Ramos (cell line): ENCODE results near the gene NPIPA3.
"Not testable (repeated sequence)": the region's sequence is repeated elsewhere in the genome, so short reads cannot be mapped to it uniquely, and the experiment has no call there.

Source experiments
- in situ Hi-C: fragments of 300-500 bp; cut with MboI; formaldehyde crosslinking; loops from one replicate; pipeline ENCODE4 v1.14.3; 2022; ENCODE audit warnings: low sequenced_read_pairs; ENCODE audit not compliant: unreplicated experiment

NPIPA3 gene

DNA sequence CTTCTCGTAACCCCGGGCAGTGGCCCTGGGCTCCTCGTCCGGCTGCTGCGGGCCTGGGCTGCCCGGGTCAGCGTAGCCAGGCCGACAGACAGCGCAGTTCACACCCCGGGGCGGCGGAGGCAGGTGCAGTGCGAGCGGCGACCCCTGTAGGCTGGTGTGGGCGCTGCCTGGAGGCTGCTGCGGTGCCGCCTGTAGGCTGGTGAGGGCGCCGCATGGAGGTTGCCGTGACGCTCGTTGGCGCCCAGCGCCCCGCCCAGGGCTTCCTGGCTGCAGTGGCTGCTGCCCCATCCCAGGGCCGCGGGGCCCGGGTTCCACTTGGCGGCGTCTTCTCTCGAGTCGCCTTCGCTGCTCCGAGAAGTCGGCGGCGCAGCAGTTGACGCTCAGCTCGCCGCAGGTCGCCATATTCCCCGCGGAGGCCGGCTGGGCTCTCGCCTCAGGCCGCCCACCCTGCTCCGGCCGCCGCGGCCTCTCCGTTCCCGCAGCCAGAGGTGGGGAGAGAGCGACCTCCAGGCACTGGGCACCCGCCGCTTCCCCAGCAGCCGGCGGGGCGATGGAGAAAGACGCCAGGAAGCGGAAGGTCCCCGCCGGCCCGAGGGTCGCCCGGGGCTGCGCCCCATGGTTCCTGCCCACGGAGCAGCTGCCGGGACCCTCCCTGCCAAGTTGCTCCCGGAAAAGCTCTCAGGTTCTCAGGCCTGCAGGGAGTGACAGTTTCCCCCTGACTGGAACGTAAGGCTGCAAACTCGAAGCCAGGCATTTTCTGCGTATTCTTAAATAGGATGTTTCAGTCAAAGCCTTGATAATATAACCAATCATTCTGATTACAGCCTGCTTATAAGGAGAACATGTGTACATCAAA is at the start of gene NPIPA3:
Gene NPIPA3 (plus strand): TSS at position 256 of the 856 bp plus-strand sequence. CDS start 5,533 bp downstream, outside the sequence.
- in situ Hi-C loops: not testable (repeated sequence)

- in situ Hi-C loops: no loop called here
These were observed 45.1 kb upstream of the NPIPA3 start for GRCh38 chr16:14658063-14658462.

- in situ Hi-C loops: no loop called here
These were observed 35.6 kb upstream of the NPIPA3 start for GRCh38 chr16:14667347-14668266.

GRCh38 chr16:14668556-14669223 is 34.5 kb upstream of the NPIPA3 start:
- in situ Hi-C loops: no loop called here

GRCh38 chr16:14669776-14670175 is 33.4 kb upstream of the NPIPA3 start:
- in situ Hi-C loops: no loop called here

DNA sequence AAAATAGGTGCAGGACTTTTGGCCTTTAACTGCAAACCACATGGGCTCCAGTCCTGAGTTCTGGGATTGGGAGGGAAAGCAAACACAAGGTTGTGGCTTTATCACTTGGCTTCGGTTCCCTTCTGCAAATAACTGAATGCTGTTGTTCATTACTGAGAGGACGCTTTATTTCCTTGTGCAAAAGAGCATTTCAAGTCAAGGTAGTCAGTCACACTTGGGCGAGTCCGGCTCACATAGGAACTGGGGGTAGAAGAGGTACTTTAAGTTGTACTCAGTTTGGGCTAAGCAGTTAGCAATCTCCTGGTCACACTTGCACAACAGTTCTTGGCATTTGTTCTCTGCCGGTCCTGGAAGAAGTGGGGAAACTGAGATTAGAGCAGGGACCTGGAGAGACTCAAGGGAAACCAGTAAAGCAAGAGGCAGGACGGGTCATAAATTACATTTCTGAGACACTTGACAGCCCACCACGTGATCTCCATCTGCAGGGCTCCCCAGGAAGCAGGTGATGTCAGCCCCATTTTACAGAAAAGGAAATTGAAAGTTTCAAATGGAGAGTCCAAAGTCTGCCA is 30.7 kb upstream of the NPIPA3 start:
- in situ Hi-C loops: no loop called here

- in situ Hi-C loops: no loop called here
These were observed 26.6 kb upstream of the NPIPA3 start for GRCh38 chr16:14676633-14677032.

GRCh38 chr16:14677627-14678026 is 25.6 kb upstream of the NPIPA3 start:
- in situ Hi-C loops: no loop called here

DNA sequence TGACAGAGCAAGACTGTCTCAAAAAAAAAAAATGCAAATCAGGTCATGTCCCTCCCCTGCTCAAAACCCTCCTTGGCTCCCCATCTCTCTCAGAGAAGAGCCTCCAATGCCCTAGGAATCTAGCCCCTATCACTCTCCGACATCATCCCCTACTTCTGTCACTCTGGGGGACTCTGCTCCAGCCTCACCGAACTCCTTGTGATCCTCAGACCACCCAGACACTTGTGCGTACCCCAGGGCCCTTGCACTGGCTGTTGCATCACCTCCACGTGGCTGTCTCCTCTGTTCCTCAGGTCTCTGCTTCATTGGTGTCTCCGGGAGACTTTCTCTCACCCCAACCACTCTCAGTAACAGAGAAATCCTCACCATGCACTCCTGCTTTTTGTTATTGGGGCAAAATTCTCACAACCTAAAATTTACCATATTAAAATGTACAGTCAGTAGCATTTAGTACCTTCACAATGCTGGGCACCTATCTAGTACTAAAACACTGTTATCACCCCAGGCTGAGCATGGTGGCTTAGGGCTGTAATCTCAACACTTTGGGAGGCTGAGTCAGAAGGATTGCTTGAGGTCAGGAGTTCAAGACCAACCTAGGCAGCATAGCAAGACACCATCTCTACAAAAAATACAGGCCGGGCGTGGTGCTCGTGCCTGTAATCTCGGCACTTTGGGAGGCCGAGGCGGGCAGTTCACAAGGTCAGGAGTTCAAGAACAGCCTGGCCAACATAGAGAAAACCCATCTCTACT is 24.3 kb upstream of the NPIPA3 start:
- in situ Hi-C loops: no loop called here

DNA sequence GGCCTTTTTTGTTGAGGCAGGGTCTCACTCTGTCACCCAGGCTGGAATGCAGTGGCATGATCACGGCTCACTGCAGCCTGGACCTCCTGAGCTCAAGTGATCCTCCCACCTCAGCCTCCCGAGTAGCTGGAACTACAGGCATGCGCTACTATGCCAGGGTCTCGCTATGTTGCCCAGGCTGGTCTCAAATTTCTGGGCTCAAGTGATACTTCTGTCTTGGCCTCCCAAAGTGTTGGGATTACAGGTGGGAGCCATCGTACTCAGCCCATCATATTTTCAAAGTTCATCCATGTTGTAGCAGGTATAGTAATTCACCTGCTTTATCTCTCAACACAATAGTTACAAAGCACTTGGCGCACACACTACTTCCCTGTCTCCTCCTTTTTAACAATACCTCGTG is 22.8 kb upstream of the NPIPA3 start:
- in situ Hi-C loops: not testable (repeated sequence)

DNA sequence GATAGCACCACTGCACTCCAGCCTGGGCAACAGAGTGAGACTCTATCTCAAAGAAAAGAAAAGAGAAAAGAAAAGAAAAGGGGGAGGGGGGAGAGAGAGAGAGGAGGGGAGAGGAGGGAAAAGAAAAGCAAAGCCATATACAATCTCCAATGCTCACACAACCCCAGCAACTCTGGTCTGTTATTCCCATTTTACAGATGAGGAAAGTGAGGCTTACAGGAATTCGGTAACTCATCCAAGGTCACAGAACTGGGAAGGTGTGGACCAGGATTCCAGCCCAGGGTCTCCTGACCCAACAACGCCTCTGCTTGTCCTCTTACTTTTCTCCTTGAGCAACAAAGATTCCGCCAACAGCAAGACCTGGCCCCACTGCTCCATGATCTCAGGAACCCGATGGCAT is 22.1 kb upstream of the NPIPA3 start:
- in situ Hi-C loops: no loop called here

DNA sequence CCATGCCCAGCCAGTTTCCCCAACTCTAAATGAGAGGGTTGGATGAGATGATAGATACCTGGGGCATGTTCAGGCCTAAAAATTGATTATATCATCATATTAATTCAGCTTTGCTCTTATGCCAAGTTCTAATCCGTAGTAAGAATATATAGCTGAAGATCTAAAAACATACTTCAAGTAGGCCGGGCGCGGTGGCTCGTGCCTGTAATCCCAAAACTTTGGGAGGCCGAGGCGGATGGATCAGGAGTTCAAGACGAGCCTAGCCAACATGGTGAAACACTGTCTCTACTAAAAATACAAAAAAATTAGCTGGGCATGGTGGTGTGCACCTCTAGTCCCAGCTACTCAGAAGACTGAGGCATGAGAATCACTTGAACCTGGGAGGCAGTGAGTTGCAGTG is 21.1 kb upstream of the NPIPA3 start:
- in situ Hi-C loops: no loop called here

GRCh38 chr16:14685870-14686793 is 17.1 kb upstream of the NPIPA3 start:
- in situ Hi-C loops: not testable (repeated sequence)

DNA sequence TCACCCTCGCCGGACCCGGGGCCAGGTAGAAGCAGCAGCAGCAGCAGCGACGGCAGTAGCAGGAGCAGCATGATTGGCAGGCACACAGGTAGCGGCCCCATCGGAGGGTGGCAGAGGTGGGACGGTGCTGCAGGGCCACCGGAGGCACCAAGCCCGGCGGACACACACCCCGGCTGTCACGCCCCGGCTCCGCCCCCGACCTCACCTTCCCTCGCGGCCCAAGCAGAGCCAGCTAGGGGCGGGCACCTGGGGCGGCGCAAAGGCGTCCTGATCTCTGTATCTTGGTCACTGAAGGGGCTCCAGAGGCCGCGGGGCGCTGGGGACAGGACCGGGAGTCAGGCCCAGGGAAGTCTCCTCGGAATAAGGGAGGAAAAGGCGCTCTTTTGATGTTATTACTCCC is 9.1 kb upstream of the NPIPA3 start, which contains the start of gene PLA2G10:
Gene PLA2G10 (minus strand): TSS at position 180 of the 400 bp plus-strand sequence. CDS start 79 bp downstream, at position 101.
- in situ Hi-C loops: not testable (repeated sequence)

GRCh38 chr16:14701859-14702258 is 1.4 kb upstream of the NPIPA3 start:
- in situ Hi-C loops: not testable (repeated sequence)

DNA sequence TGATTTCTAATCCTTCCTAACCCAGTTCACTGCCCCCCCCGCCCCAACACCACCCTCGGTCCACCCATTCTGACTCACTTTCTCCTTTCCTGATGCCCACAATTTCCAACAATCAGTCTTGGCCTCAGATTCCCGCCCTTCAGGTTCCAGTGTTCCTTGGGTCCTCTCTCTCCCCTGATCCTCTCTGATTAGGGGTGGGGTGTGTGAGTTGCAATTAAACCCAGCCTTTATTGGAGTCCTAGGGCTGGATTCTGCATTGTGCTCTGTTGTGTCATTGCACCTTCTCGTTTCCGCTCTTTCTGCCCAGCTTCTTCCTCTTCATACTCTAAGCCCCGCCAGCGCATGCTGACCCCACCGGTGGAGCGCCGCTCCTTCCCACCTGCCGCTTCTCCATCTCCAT is 539 bp upstream of the NPIPA3 start:
- in situ Hi-C loops: not testable (repeated sequence)

DNA sequence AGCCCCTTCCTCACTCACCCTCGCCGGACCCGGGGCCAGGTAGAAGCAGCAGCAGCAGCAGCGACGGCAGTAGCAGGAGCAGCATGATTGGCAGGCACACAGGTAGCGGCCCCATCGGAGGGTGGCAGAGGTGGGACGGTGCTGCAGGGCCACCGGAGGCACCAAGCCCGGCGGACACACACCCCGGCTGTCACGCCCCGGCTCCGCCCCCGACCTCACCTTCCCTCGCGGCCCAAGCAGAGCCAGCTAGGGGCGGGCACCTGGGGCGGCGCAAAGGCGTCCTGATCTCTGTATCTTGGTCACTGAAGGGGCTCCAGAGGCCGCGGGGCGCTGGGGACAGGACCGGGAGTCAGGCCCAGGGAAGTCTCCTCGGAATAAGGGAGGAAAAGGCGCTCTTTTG is 30.0 kb downstream of the NPIPA3 start:
- in situ Hi-C loops: not testable (repeated sequence)

GRCh38 chr16:14740832-14741385 is 37.7 kb downstream of the NPIPA3 start:
- in situ Hi-C loops: not testable (repeated sequence)
